HG03095 (cell line): ENCODE data around the gene TRIM29.

ENCODE experiments used
- ATAC-seq: cut with Tn5 transposase; IDR thresholded peaks from one replicate; pipeline ENCODE4 v1.9.1; 2021; ENCODE audit warnings: moderate library complexity; ENCODE audit not compliant: unreplicated experiment

TRIM29 gene

DNA sequence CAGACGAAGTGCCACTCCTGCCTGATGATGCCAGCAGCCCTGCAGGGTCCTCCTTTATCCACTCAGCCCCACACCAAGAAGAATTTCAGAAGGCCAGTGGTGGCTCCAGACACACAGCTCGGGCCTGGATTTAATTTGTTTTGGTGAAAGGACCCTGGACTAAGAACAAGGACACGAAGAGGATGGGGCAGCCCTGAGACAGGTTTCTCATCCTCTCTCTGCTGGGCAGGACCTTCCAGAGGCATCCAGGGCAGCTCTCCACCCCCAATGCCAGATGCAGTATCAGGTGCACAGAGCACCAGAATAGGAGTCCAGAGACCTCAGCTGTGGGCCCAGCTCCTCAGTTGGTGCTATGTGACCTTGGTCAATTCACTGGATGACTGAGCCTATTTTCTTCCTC is 72.0 kb downstream of the TRIM29 start:
- no peak for ATAC-seq

GRCh38 chr11:120065176-120065575 is 72.7 kb downstream of the TRIM29 start:
- ATAC-seq, result no peak

- ATAC-seq, result no peak
Measured at GRCh38 chr11:120064341-120064740, 73.6 kb downstream of the TRIM29 start.

GRCh38 chr11:120063686-120064340 is 74.1 kb downstream of the TRIM29 start:
- no peak for ATAC-seq

GRCh38 chr11:120062561-120062930 is 75.4 kb downstream of the TRIM29 start:
- ATAC-seq, result no peak

- ATAC-seq, result no peak
Measured at GRCh38 chr11:120061761-120062560, 76.0 kb downstream of the TRIM29 start.
